ENCODE results near the gene MROH2B.

The MROH2B gene

GRCh38 chr5:41071242-41071641, at the start of gene MROH2B:
TSS of gene MROH2B (minus strand) at chr5:41071342. CDS start at chr5:41070852, 490 bp downstream.
- no peak for DNase-seq (ENCODE audit: low spot score)

DNA sequence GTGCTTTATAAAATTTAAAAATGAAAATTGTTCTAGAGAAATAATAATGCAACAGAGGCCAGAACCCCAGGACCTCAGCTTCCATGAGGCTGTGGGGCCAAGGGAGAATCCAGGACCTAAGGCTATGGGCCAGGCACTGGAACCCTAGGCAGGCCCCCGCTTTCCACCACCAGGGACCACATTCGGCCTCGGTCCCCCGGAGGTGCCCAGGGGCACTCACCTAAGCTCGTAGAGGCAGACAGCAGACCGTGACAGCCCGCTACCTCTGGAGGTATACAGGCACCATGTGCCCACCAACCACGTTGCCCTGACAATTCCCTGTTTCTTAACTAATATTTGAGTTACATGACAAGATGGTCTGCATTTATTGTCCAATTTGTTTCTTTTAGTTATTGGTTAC, 49.5 kb upstream of the MROH2B start:
- DNase-seq (ENCODE audit: low spot score) = no peak

- DNase-seq (ENCODE audit: low spot score) = no peak
These were observed 47.0 kb upstream of the MROH2B start for GRCh38 chr5:41118177-41118576.

- DNase-seq (ENCODE audit: low spot score) = no peak
These were observed 44.1 kb upstream of the MROH2B start for GRCh38 chr5:41115281-41115680.

- DNase-seq (ENCODE audit: low spot score) = no peak
These were observed 41.6 kb upstream of the MROH2B start for GRCh38 chr5:41112486-41113455.

DNA sequence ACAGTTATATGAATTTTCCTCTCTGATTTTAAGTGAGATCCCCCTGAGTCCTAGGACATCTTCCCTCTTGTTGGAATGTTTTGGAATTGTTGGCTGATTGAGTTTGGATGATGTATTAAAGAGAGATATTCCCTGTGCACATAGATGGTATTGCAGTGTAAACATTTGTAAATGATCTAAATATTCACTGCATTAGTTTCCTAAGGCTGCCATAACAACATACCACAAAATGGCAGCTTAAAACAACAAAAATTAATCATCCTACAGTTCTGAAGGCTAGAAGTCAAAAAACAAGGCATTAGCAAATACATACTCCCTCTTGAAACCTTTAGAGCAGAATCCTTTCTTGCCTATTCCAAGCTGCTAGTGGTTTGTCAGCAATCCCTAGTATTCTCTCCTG, 38.0 kb upstream of the MROH2B start:
- DNase-seq (ENCODE audit: low spot score) = no peak

DNA sequence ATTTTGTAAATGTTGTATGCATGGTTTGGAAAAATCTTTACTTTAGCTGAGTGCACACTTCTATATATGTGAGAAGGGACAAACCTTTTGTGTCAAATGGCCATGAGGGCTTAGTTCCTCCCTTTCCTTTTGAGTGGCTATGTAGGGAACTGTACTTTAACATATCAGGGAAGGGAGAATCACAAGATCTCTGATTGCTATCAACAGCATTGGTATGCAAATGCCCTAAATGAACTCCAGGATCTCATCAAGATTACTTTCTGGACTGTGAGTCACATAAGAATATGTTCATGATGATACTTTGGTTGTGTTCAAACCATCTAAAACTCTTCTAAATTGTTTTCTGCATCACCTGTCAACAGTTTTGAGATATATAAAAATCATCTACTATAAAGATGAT, 31.2 kb upstream of the MROH2B start:
- no peak for DNase-seq (ENCODE audit: low spot score)

- DNase-seq (ENCODE audit: low spot score) = no peak
These were observed 26.5 kb upstream of the MROH2B start for GRCh38 chr5:41097642-41098041.

- no peak for DNase-seq (ENCODE audit: low spot score)
These were observed 24.4 kb upstream of the MROH2B start for GRCh38 chr5:41095324-41096101.

DNA sequence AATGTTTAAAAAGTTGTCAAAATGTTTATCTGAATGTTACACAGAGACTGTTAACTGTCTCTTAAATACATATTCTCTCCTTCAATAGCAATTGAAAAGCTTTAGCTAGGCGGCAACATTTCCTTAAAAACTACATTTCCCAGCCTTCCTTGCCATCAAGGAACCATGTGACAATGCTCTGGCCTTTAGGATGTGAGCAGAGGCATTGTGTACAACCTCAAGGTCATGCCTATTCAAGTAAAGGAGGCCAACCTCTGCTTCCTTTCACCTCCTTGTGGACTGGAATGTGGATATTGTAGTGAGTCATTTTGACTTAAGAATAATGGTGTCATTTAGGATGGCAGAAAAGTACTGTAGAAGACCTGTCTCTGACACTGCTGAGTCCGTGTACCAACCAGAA, 23.7 kb upstream of the MROH2B start:
- DNase-seq (ENCODE audit: low spot score) = no peak

GRCh38 chr5:41093803-41094202, 22.7 kb upstream of the MROH2B start:
- DNase-seq (ENCODE audit: low spot score) = no peak

GRCh38 chr5:41087461-41087860, 16.3 kb upstream of the MROH2B start:
- no peak for DNase-seq (ENCODE audit: low spot score)

GRCh38 chr5:41083306-41083705, 12.2 kb upstream of the MROH2B start:
- DNase-seq (ENCODE audit: low spot score) = no peak

GRCh38 chr5:41071975-41072374, 833 bp upstream of the MROH2B start:
- no peak for DNase-seq (ENCODE audit: low spot score)

DNA sequence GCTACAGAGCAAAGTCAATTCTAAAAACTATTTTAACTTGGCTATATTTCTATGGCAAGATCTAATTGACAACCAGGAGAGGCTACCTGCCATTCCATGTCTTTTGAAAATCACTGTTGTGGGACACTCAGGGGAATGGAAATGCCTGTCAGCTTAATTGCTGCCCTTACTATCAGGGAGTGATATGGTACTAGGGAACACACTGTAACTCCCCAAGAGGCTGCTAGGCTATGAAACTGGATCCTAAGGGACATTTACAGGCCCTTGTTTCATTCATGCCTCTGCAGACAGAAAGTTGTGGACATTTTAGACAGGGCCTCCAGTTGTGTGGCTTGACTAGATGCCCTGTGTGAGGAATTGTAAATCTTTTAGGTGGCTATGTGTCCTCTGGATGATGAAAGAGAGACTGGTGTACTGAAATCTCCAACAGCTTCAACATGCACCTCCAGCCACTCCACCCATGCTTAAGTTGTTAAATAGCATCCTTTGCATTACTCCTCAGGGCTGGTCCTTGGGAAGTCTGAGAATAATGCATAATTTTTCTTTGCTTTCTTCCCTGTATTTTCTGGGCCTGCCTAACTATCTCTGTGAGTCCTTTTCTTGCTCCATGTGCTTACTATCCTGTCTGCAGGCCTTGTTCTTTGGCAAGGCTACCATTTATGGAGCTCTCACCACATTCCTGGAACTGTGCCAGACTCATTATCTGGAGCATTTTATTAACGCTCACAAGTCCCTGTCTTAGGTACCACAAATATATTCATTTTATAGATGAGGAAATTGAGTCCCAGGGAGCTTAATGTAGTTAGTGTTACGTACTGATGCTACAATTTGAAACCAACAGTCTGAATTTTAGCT, 3.2 kb downstream of the MROH2B start:
- DNase-seq (ENCODE audit: low spot score) = no peak

DNA sequence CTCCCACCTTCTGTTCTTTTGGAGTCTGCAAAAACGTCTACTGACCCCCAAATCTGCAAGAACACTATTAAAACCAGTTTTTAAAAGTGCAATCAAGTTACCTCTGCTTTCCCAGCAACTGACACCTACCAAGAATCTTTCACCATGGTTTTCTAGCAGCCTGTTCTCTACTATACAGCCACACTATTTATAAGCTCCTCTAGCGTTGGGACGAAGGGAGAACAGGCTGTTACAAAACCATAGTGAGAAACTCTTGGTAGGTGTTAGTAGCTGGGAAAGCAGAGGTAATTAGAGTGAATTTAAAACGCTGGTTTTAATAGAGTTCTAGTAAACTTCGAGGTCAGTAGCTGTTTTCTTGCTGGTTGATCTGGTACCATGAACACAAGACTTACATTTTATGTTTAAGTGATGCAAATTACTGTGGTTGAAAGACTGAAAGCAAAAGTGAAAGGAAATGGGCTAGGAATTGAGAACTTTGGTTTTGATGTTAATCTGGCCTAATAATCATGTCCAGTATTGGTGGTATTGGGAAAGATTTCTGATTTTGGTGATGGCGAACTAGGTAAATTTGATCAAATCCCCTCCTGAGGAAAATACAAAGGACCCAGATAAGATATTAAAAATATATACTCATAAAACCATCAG, 5.3 kb downstream of the MROH2B start:
- DNase-seq (ENCODE audit: low spot score) = no peak

DNA sequence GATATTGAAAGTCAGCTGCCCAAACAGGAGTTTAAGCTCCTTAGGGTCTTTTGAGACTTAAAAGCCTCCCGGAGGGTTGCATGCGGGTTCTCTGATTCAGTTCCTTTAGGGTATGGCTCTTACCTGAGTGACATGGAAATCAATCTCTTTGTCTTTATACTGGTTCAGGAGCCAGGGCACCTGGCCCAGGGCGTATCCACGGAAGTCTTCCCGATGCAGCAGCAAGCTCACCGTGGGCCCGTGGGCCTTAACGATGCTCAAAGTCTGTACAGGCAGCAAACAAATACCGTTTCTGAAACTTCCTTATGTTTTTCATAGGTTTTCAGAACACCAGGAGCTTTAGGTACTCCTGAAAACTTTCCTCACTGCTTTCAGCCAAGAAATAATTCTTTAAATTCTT, 13.2 kb downstream of the MROH2B start:
- no peak for DNase-seq (ENCODE audit: low spot score)

DNA sequence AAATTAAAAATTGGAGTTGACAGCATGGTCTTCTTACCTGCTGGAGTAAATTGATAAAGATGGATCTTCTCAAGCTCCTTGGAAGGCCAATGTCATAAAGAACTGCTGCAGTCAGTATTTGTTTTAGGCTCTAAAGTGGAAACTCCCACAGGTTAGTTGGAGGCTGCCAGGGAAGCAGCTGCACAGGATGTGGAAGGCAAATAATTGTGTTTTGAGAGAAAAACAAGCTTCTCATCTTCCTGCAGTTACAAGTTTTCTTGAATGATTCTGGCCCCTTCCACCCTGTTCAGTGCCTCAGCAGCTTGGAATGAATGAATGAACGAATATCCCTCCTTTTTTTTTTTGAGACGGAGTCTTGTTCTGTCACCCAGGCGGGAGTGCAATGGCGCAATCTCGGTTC, 13.9 kb downstream of the MROH2B start:
- no peak for DNase-seq (ENCODE audit: low spot score)

DNA sequence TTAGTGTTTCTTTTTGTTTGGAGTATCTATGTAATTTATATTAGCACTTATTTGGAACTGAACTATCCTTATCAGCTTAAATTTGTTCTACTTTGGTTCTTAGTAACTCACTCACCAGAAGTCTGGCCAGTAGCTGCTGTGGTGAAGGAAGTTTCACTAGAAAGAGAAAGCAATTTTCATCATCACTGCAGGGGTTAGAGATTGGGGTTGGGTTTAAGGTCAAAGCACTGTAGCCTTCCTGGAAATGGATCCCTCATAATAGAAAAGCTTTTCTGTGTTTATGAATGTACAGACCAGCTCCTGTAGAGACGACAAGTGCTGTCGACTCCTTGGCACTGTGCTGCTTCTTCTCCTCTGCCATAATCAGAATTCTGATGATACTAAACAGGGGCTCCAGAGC, 22.2 kb downstream of the MROH2B start:
- DNase-seq (ENCODE audit: low spot score) = no peak

DNA sequence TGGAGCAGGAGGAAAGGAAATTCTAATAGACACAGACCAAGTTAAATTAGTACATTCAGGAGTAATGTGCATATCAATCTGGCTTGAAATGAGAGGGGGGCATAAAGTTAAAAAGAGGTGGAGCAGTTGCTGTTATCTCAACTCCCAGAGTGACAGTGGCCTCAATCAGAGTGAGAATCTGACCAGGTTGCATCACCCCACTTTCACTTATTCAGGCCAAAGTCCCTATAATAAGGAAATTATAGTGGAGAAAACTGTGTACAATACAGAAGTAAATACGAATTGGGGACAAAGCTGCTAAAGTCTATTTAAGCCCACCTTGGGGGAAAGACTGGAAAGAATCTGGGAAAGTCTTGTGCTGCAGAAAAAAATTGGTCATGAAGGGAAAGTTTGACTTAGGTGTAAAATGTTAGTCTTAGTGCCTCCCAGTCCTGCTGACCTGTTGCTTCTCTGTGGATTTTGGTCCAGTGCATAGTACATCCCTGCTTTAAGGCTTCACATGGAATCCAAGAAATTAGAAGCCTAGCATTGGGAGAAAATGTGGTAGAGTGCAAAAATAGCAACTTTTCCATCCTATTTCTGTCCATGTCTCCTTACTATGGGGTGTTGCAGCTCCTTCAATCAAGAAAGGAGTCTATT, 27.9 kb downstream of the MROH2B start:
- DNase-seq (ENCODE audit: low spot score) = no peak

DNA sequence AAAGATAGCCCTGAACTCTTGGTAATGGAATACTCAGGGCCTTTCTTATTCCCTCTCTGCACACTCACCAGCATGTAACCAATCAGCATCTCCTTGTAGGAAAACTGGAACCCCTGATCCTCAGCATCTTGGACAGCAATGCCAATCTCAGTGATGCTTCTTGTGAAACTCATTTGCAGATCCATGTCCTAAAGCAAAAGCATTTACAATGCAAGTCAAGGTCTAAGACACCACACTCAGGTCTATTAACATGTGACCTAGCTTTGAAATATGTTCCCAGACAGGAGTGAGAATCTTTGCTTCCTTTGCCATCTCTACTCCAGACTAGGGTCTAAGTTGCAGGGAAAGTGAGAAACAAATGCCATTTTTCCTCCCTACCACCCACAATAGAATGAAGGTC, 38.2 kb downstream of the MROH2B start:
- no peak for DNase-seq (ENCODE audit: low spot score)

Measured in left forelimb (tissue), 1 donor.